Measurements from ENCODE around the gene MAGEB16. TPM values are rescaled to one million over a fixed set of nuclear protein-coding genes. Genes with fewer than 3 reads are reported as not detected.
A peak's percentile ranks its signal among the peaks of the same experiment; 100 is the strongest.

MAGEB16 gene
- not detected for total RNA-seq

- no peak for DNase-seq (ENCODE audit: low spot score)
Measured at GRCh38 chrX:35798042-35798441, at the start of gene MAGEB16. Gene MAGEB16 (plus strand): TSS chrX:35798342. CDS start chrX:35802197, 3,855 bp downstream.

DNA sequence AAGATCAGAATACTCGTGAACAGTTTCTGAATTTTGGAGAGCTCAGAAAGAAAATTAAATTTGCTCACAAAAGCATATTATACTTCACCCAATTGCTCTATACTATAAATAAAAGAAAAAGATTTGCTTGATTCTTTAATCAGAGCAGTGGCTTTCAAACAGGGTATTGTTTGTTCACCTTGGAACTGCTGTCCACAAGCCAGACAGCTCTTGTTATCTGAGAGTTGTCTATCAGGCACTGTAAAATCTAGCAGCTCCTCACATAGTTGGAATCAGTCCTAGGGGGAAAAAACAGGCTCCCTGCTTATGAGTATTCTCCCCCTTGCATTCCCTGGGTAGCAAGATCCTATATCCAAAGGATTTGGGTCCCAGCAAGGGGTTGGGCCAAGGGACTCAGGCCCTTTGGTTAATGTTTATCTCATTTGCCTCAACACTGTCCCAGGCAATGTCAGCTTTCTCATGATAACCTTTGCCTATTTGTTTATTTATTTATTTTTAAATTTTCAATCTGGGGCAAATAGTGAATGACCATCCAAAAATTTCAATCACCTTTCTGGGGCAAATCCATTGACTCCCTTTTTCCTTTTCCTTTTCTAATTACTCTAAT, 24.1 kb upstream of the MAGEB16 start:
- DNase-seq (ENCODE audit: low spot score) (no peak), ATAC-seq (peak; percentile 80)

More at GRCh38 chrX:35798042-35798441, at the start of gene MAGEB16:
- ATAC-seq: no peak

DNA sequence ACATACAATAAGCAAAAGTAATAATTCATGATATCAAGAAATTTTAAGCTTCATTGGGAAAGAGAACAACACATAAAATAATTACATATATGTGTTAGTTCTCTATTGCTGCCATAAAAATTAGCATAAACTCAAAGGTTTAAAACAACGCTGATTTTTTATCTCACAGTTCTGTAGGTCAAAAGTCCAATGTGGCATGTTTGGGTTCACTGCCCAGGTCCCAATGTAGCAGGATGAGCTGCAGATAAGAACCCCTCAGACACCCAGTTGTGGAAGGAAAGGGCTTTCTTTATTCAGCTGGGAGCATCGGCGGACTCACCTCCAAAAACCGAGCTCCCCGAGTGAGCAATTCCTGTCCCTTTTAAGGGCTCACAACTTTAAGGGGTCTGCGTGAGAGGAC, 13.1 kb upstream of the MAGEB16 start:
- ATAC-seq (no peak), DNase-seq (ENCODE audit: low spot score) (no peak)

- DNase-seq (ENCODE audit: low spot score): no peak
- no peak for ATAC-seq
Measured at GRCh38 chrX:35786271-35786670, 11.9 kb upstream of the MAGEB16 start.

GRCh38 chrX:35787867-35788266, 10.3 kb upstream of the MAGEB16 start:
- no peak for ATAC-seq
- DNase-seq (ENCODE audit: low spot score): no peak

- no peak for ATAC-seq
Measured at GRCh38 chrX:35800474-35800873, 2.3 kb downstream of the MAGEB16 start.

GRCh38 chrX:35809781-35810180, 11.6 kb downstream of the MAGEB16 start:
- ATAC-seq: no peak
- no peak for DNase-seq (ENCODE audit: low spot score)

More at GRCh38 chrX:35800474-35800873, 2.3 kb downstream of the MAGEB16 start:
- no peak for DNase-seq (ENCODE audit: low spot score)

DNA sequence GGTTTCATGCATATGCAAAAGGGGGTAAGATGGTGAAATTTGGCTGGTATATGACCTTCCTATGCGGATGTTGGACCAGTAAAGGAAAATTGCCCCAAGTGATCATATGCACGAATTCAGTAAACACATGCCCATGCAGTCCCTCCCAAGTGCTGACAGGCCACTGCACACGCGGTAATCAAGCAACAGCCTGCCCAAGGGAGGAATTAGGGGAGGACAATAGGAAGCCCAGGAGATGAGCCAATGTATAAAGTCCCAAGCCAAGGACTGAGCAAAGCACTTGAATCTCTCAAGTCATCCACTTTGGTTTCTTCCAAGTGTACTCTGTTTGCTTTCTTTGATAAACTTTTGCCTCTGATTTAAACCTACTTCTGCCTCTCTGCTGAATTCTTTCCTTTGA, 21.1 kb downstream of the MAGEB16 start:
- DNase-seq (ENCODE audit: low spot score) (no peak), ATAC-seq (no peak)

DNA sequence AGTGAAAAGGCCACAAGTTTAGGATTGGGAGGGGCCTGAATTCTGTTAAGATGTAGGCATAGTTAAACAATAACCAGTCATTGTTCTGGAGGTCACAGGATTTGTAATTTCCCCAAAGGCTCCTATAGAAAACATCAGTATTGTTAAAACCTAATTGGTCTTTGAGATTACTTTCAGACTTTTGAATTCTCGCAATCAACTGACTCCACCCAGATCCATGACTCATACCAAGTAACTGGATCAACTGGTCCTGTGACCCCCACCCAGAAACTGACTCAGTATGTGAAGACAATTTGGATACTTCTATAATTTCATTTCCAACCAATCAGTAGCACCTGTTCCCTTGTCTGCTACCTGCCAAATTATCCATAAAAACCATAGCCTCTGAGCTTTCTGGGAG, 28.4 kb downstream of the MAGEB16 start:
- DNase-seq (ENCODE audit: low spot score): no peak
- ATAC-seq: no peak

GRCh38 chrX:35829501-35829900, 31.4 kb downstream of the MAGEB16 start:
- ATAC-seq (no peak), DNase-seq (ENCODE audit: low spot score) (no peak)

- no peak for ATAC-seq
Measured at GRCh38 chrX:35841872-35842271, 43.7 kb downstream of the MAGEB16 start.

GRCh38 chrX:35842674-35843073, 44.5 kb downstream of the MAGEB16 start:
- no peak for ATAC-seq
- DNase-seq (ENCODE audit: low spot score): no peak

More at GRCh38 chrX:35841872-35842271, 43.7 kb downstream of the MAGEB16 start:
- DNase-seq (ENCODE audit: low spot score): no peak

- ATAC-seq: peak; percentile 84
Measured at GRCh38 chrX:35847736-35848135, 49.6 kb downstream of the MAGEB16 start.

More at GRCh38 chrX:35847736-35848135, 49.6 kb downstream of the MAGEB16 start:
- no peak for DNase-seq (ENCODE audit: low spot score)

Other genes with a start within 250 kb of the MAGEB16 start
- 0.40 TPM for gene CFAP47, start 121.4 kb downstream of the MAGEB16 start, total RNA-seq

All from left lobe of liver (tissue), 2 donors.